Activated CD4-positive, CD25-positive, alpha-beta regulatory T cell treated with anti-CD3 and anti-CD28 coated beads, Interleukin-2, amount 50 U/mL, for 72 hours (primary cell): ENCODE results near the gene JMJD4.

Experiments used
- DNase-seq: peaks from one replicate; pipeline ENCODE4 v3.0.0; 2021

The JMJD4 gene

GRCh38 chr1:227748496-227749182 is 13.5 kb upstream of the JMJD4 start:
- DNase-seq = no peak

- no peak for DNase-seq
These were observed 12.9 kb upstream of the JMJD4 start for GRCh38 chr1:227747948-227748495.

GRCh38 chr1:227747382-227747781 is 12.3 kb upstream of the JMJD4 start:
- DNase-seq = no peak

- no peak for DNase-seq
These were observed 11.6 kb upstream of the JMJD4 start for GRCh38 chr1:227746676-227747075.

GRCh38 chr1:227745568-227746265 is 10.6 kb upstream of the JMJD4 start:
- DNase-seq = no peak

GRCh38 chr1:227744668-227745067 is 9.6 kb upstream of the JMJD4 start:
- DNase-seq = no peak

GRCh38 chr1:227742738-227743715 is 7.9 kb upstream of the JMJD4 start:
- no peak for DNase-seq

DNA sequence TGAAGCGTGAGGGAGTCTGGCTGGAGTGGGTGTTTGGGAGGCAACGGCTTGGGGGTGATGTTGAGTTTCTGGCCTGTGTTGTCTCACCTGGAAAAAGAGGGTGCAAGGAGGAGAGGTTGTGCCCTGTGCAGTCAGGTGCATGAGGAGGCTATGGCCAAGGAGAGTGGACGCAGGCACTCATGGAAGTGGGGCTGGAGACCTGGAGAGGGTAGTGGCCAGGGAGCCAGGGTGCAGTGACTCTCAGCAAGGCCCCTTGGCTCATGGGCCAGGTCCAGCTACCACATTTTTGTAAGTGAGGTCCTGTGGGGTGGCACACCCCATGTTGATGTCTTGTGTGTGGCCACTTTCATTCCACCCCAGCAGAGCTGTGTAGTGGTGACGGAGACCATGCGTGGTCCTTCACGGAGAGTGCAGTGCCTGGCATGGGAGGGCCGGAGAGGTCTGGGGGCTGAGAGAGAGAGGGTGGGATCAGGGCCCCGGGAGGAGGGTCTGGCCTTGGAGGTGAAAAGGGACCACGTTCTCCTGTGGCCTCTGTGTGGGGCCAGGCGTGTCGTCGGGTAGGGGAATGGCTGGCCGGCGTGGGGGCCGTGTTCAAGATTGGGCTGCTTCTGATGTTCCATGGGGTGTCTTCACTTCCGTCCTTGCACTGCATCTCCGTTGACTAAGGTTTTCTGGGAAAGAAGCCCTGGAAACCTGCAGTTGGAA is 6.2 kb upstream of the JMJD4 start:
- no peak for DNase-seq

GRCh38 chr1:227740401-227740960 is 5.4 kb upstream of the JMJD4 start:
- no peak for DNase-seq

GRCh38 chr1:227739636-227740035 is 4.5 kb upstream of the JMJD4 start:
- no peak for DNase-seq

DNA sequence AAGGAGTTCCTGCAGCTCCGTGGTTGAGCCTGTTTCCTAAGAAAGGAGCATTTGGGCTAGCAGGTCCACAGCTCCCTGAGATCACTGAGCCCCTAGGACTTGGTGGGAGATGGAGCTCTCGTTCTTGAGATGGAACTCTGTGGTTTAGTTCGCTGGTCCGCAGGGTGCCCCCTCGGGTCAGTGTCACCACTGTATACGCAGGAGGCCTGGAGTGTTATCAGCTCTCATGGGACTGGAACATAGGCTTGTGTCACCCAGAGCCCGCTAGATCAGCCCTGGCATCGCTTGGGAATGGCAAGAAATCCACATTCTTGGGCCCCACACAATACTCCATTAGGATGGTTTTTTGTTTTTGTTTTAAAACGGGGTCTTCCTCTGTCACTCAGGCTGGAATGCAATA is 3.7 kb upstream of the JMJD4 start:
- DNase-seq = no peak

DNA sequence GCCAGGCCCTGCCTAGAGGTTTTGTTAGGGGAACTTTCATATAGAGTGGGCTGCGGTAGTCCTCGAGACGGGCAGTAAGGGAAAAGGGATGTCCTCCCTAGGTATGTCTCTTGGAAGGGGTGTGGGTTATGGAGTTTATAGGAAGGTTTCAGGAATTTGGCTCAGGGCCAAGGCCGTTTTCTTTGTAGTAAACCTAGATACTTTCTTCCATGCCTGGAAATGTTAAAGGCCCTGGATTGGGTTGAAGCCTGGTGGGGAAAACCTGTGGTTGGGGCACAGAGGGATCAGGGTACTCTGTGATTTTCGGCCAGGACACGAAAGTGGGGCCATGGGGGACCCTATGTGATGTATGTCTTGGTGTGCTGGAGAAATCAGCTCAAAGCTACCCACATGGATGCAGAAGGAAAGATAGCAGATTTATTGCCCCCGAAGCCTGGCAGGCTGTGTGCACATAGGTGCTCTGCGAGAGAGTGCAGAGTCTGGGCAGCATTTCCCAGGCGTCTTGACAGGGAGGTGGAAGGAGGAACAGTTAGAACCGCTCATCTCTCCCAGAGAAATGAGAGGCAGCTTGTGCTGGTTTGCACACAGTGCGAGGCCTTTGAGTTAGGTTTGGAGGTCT is 1.8 kb upstream of the JMJD4 start:
- DNase-seq = no peak

GRCh38 chr1:227735539-227736285 is 610 bp upstream of the JMJD4 start:
- DNase-seq = no peak

- DNase-seq = no peak
These were observed 601 bp downstream of the JMJD4 start for GRCh38 chr1:227734546-227734855.

DNA sequence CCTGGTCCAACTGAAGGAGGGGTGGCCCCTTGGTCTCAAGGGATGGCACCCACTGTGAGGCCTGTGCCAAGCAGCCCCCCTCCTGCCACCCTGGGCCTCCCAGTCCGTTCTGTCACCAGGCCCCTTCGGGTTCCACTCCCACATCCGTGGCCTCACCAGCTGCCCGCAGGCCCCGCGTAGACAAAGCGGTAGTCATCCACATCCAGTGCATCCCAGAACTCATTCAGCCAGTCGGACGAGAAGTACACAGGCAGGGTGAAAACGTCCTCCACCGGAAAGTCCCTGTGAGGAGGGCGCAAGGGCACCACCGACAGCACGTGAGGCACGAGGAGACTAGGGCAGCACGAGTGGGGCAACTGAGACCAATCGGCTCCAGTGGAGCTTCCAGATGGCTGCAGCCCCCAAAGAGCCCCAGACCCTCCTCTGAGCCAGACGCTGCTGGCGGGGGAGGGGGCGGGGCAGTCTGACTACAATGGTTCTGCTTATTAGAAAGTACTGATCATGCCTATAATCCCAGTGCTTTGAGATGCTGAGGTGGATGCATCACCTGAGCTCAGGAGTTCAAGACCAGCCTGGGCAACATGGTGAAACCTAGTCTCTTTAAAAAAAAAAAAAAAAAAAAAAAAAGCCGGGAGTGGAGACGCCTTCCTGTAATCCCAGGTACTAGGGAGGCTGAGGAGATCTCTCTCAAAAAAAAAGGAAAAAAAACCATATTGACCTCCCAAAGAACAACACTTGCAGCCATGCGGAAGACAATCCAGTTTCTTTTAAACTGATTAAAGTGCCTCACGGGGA is 1.2 kb downstream of the JMJD4 start:
- no peak for DNase-seq

GRCh38 chr1:227733309-227733705 is 1.8 kb downstream of the JMJD4 start:
- no peak for DNase-seq

DNA sequence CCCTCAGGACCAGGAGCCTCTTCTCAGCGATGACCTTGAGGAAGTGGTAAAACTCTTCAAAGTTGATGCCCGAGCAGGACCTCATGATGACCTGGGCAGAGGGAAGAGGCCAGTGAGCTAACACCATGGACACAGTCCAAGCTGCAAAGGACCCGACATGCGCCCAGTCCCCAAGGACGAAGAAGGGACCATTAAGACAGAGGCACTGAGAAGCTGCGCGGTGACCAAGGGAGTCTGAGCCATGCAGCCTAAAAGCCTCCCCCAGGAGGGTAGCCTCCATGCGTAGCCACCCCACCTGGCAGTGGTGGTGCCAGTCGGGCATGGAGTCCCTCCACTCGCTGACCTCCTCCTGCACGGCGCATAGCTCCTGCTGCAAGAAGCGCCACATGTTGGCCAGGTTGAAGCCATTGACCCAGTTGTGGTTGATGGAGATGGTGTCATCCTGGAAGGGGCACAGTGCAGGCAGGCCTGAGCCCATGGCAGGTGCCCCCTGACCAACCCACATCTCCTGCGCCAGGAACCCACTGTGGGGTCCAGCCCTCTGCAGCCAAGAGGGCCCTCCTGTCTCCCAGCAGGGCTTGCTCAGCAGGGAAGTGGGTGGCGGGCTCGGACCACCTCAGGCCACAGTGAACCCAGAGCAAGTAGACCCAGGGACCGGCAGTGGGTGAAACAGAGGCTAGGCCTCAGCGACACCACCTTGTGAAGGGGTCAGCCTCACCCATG is 2.4 kb downstream of the JMJD4 start:
- no peak for DNase-seq

GRCh38 chr1:227731696-227732585 is 3.2 kb downstream of the JMJD4 start:
- no peak for DNase-seq
